Retinal pigment epithelial cell (primary cell): ENCODE data around the gene SLC44A1.

Experiments
- DNase-seq: peaks from one replicate; pipeline ENCODE4 v3.0.0-alpha.2; 2010; ENCODE audit warnings: low read depth
- H3K4me3 ChIP-seq: 2 replicates; pipeline ENCODE4 v1.5.1; 2011; ENCODE audit warnings: mild to moderate bottlenecking, low read length, control low read depth, moderate library complexity
- CTCF ChIP-seq: conservative IDR thresholded peaks from 2 replicates; pipeline ENCODE4 v1.5.1; 2011; ENCODE audit warnings: low read depth, low read length, control low read depth, inconsistent platforms

Gene SLC44A1

GRCh38 chr9:105206821-105207699, 37.4 kb upstream of the SLC44A1 start:
- no peak overlapping the region for H3K4me3 ChIP-seq
- TF ChIP-seq CTCF = no peak
- DNase-seq = no peak

GRCh38 chr9:105216440-105217178, 27.8 kb upstream of the SLC44A1 start:
- no peak for TF ChIP-seq CTCF
- H3K4me3 ChIP-seq = no peak overlapping the region
- DNase-seq = no peak

- no peak for TF ChIP-seq CTCF
- H3K4me3 ChIP-seq = no peak overlapping the region
- no peak for DNase-seq
Observed at GRCh38 chr9:105218673-105219072, 25.8 kb upstream of the SLC44A1 start.

- DNase-seq = no peak
- H3K4me3 ChIP-seq = no peak overlapping the region
- TF ChIP-seq CTCF = no peak
Observed at GRCh38 chr9:105219291-105219805, 25.1 kb upstream of the SLC44A1 start.

GRCh38 chr9:105220451-105220850, 24.0 kb upstream of the SLC44A1 start:
- no peak overlapping the region for H3K4me3 ChIP-seq

DNA sequence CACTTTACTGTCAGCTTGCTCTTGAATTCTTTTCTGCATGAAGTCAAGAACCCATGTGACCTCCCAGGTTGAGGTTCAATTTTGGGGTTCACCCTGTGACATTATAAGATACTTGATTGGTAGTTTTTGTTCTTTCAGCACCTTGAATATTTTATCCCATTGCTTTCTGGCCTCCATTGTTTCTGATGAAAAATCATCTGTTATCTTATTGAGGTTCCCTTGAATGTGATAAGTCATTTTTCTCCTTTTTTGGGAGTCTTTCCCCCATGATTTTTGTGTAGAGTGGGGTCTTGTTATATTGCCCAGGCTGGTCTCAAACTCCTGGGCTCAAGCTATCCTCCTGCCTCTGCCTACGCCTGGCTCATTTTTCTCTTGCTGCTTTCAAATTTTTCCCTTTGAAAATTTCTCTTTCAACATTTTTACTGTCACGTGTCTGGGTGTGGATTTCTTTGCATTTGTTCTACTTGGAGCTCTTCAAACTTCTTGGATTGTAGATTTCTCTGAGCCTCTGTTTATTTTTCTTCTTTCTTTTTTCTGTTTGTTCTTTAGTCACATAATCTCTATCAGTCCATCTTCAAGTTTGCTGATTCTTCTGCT, 20.8 kb upstream of the SLC44A1 start:
- no peak overlapping the region for H3K4me3 ChIP-seq
- no peak for DNase-seq
- TF ChIP-seq CTCF = no peak

More at GRCh38 chr9:105220451-105220850, 24.0 kb upstream of the SLC44A1 start:
- DNase-seq = no peak
- TF ChIP-seq CTCF = no peak
